ENCODE measurements around the gene ATAD3B. TPM values are rescaled to one million over a fixed set of nuclear protein-coding genes. Genes with fewer than 3 reads are reported as not detected.

The ATAD3B gene
- total and polyA plus RNA-seq, 2 of the 13 experiments (the other 11 are each of a cell fraction or from before 2014, with no cell fraction given): 9.6 to 31.1 TPM

DNA sequence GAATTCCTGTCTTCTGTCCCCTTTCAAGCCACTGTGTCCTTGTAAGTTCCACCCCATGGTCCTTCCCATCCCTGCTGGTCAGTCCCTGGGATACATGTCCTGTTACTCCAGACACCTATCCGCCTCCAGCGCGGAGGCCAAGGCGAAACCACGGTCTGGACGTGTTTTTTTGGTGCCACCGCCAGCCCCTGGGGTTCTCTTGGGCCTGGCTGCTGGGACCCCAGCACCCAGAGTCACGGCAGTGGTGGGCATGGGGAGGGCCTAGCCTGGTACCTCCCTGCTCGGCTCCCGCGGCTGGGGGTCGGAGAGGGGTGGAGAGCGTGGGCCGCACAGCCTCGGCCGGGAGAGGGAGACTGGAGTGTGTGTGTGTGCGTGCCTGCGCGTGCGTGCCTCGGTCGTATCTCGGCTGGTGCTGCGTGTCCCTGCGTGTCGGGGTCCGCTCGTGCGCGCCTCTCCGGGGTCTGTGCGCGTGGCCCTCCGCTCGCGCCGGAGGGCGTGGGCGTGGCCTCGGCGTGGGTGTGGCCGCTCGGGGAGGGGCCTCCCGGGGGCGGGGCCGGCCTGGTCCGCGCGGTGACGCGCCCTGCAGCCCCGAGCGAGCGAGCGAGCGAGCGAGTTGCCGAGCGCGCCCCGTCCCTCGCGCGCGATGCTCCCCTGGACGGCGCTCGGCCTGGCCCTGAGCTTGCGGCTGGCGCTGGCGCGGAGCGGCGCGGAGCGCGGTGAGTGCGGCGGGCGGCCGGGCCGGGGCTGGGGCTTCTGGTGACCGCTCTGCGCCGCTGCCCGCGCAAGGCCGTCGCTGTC is 36.3 kb upstream of the ATAD3B start, which contains the start of gene VWA1 (continued):
- TF ChIP-seq ZNF776 (CRISPR knock-in tag; IDR thresholded peaks at IDR 0.05) (peak; percentile 90; the same call in 1 of the 2 replicates), ZFP1 (CRISPR knock-in tag; IDR thresholded peaks at IDR 0.05) (no peak), POGK (CRISPR knock-in tag; conservative IDR thresholded peaks at IDR 0.05) (no peak; the same call in 1 of the 2 replicates), SRSF9 (IDR thresholded peaks at IDR 0.05; ENCODE audit: borderline replicate concordance, insufficient read depth, low read depth, low read length, poor library complexity, severe bottlenecking) (no peak), MEF2D (CRISPR knock-in tag; IDR thresholded peaks at IDR 0.05) (no peak), ZNF7 (CRISPR knock-in tag; IDR thresholded peaks at IDR 0.05) (no peak), XRCC5 (optimal IDR thresholded peaks at IDR 0.05; ENCODE audit: low read length) (peak; percentile 33), ZNF12 (CRISPR knock-in tag; IDR thresholded peaks at IDR 0.05) (no peak), CAMTA2 (CRISPR knock-in tag; IDR thresholded peaks at IDR 0.05; ENCODE audit: borderline replicate concordance) (no peak), CENPT (CRISPR knock-in tag; IDR thresholded peaks at IDR 0.05; ENCODE audit: low read depth) (no peak), SALL1 (CRISPR knock-in tag; IDR thresholded peaks at IDR 0.05) (peak; percentile 47; the same call in 1 of the 2 replicates), ZNF101 (CRISPR knock-in tag; IDR thresholded peaks at IDR 0.05; ENCODE audit: borderline replicate concordance, low read depth) (no peak), TMF1 (CRISPR knock-in tag; IDR thresholded peaks at IDR 0.05; ENCODE audit: low read depth) (no peak), ZBTB34 (CRISPR knock-in tag; IDR thresholded peaks at IDR 0.05) (no peak), ZNF674 (CRISPR knock-in tag; IDR thresholded peaks at IDR 0.05; ENCODE audit: low read depth) (no peak), ARNT2 (CRISPR knock-in tag; IDR thresholded peaks at IDR 0.05; ENCODE audit: low read depth) (peak; percentile 82), ZNF777 (CRISPR knock-in tag; IDR thresholded peaks at IDR 0.05) (peak; percentile 87), RFX5 (IDR thresholded peaks at IDR 0.05; ENCODE audit: low read depth, low read length) (no peak), ZNF567 (CRISPR knock-in tag; IDR thresholded peaks at IDR 0.05; ENCODE audit: borderline replicate concordance) (peak; percentile 72; the same call in 1 of the 2 replicates), ZNF564 (CRISPR knock-in tag; IDR thresholded peaks at IDR 0.05) (peak; percentile 78; the same call in 1 of the 2 replicates), SMYD3 (CRISPR knock-in tag; IDR thresholded peaks at IDR 0.05) (no peak), DR1 (CRISPR knock-in tag; IDR thresholded peaks at IDR 0.05) (no peak), DMTF1 (CRISPR knock-in tag; IDR thresholded peaks at IDR 0.05) (no peak), NPAS2 (CRISPR knock-in tag; IDR thresholded peaks at IDR 0.05; ENCODE audit: borderline replicate concordance) (no peak), MIXL1 (CRISPR knock-in tag; IDR thresholded peaks at IDR 0.05) (no peak; the same call in 1 of the 2 replicates), MYC (CRISPR knock-in tag; IDR thresholded peaks at IDR 0.05; ENCODE audit: borderline replicate concordance) (peak; percentile 89; the same call in 1 of the 2 replicates)
